GM21786 (cell line): ENCODE data around the gene CFAP20DC.
"Not testable (repeated sequence)": the region's sequence is repeated elsewhere in the genome, so short reads cannot be mapped to it uniquely, and the experiment has no call there.

ENCODE experiments used
- ATAC-seq: cut with Tn5 transposase; IDR thresholded peaks from one replicate; pipeline ENCODE4 v1.9.1; 2021; ENCODE audit not compliant: unreplicated experiment

The CFAP20DC gene

DNA sequence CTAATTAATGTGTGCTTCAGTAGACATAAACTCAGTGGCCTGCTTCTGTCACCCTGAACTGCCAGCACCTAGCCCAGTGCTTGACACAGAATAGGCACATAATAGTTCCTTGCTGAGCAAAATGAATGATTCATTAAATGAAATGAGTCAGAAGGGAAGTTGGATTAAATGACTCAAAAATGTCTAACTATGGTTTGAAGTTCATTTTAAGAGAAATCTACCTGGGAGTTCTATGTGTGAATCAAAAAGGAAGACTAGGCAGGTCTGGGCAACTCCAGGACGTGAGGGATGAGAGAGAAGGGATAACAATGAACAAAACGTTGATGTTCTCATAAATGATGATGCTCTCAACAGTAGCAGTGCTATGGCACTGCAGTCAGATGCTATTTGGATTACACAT is 175.0 kb downstream of the CFAP20DC start:
- ATAC-seq = peak; percentile 80

DNA sequence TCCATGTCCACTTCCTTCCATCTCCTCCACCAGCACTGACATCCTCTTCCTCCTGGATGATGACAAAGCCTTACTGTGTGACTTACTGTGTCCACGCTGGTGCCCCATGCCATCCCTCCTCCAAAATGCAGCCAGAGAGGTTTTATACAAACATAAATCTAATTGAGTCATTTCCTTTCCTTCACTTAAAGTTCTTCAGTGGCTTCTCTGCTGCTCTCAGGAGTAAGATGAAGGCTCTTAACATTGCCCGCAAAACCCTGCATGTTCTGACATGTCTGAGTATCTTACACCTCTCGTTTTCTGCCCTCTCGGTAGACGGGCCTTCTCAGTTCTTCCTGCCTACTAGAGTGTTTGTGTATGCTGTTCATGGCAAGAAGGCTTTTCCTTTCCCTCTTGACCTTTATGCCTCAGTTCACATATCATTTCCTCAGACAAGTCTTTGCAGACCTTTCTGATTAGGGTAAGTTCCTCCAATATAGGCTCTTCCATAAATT is 175.5 kb downstream of the CFAP20DC start:
- ATAC-seq = peak; percentile 57

DNA sequence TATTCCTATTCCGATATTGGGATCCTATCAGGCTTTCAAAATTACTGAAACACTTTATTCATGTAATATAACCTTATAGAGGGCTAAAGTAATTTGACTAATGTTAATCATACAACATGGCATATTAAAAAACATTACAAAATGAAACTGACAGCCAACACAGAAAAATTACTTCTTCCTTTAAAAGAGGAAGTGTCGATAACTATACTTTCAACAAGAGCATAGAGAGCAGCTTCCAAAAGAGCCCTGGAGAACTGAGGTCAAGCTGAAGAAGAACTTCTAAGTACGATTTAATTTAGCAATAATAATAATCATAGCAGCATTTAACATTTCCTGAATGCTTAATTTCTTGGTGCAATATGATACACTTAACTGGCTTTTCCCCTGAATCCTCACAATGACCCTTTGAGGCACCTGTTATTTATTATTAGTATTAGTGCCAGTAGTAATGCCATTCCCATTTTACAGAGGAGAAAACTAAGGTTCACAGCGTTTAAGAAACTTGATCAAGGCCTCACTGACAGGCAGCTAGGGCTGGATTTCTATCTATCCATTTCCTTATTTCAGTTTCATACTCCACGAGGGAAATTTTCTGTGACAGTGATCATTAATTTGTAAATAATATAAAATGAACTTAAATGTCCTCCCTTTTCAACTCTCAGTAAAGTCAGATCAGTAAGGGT is 181.6 kb downstream of the CFAP20DC start:
- peak; percentile 55 for ATAC-seq

DNA sequence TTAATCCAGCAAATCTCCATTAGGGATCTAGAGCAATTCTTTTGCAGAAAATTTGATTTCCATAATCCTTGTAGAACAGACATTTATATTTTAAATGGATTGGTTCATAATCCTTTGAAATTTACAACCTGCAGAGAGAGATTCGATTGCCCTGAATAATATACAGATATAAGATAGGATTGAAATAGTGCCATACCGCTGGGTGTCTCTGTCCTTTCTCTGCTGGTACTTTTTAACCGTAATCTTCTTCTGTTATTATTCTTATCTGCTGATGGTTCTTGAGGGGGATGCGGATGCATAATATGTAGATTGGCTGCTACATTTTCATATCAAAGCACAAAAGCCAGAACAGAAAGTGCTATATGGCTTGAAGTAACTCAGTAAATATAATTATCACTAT is 182.2 kb downstream of the CFAP20DC start:
- no peak for ATAC-seq

DNA sequence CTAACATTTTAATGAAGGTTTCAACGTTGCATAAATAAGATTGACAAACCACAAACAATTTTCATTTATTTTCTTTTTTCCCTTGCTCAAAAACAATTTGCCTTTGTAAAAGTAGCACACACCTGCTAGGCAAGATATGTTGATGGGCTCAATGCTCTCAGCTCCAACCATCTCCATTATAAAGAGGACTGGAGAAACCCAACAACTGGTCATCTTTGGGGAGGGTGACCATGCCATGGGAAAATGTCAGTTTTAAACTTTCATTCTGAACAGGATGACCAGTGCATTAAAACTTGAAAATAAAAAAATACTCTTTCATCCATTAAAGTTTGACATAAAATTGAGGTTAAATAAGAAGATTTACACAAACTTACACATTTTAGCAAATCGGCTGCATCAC is 183.7 kb downstream of the CFAP20DC start:
- no peak for ATAC-seq

DNA sequence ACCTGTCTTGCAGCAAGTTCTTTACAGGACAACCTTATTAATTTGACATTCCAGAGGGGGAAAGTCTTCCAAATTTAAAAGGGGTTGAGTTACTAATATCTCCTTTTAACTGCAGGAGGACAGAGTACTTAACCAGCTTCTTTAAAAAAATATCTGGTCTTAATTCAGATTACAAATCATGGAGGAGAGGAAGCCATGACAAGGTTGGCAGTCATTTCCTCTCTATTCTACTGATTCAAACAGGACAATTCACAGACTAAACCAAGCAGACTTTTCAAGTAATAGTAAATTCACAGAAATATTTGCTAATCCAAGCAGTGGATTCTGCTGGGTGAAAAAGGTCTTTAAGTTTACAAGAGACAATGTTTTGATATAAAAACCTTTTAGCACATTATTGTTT is 185.3 kb downstream of the CFAP20DC start:
- no peak for ATAC-seq

DNA sequence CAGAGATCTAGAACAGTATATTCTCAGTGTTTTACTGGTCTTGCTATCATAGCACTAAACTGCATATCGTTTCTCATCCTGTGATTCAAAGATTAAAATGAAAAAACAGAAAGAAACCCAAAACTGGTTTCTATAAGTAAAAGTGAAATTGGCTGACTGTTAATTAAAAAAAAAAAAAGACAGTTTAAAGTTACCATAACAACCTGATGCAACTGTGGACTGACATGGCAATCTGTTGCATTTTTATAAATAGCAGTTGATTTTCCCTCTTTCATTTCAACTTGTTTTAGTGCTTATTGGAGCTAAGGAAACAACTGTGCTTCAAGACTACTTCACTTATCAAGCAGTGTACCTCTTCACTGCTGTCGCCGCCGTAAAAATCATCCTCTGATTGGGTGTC is 186.6 kb downstream of the CFAP20DC start:
- ATAC-seq = no peak

DNA sequence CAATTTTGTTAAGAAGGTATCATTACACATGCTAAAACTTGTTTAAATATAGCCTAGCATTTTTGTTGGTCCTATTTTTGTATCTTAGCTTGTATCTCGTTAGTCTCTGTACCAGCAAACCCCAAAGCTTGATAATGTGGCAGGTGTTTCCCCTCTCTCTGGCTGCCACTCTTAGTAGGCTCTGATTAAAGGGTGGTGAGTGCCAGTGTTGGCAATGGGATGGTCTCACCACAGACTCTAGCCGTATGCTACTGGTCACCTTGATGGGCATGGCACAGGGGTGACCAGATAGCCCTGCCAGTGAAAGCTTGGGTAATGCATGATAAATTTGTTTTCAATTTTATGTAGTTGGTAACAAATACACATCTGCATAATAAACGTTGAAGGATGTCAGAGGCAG is 188.3 kb downstream of the CFAP20DC start:
- no peak for ATAC-seq

DNA sequence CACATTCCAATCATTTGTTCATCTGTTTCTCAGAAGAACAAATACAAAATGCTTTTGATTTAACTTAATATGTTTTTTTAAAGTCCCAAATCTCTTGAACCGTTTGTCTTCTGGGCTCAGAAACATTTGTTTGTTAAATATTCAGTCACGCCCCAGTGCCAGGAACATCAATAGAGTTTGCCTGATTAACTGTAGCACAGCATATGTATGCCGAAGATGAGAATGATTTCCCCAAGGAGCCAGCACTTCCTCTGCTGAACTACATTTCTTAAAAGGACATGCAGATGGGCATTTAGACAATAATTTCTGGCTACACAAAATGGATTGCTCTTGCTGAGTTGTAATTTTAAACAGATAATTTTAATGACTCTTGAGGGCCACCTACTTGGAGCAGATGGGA is 191.7 kb downstream of the CFAP20DC start:
- ATAC-seq = no peak

DNA sequence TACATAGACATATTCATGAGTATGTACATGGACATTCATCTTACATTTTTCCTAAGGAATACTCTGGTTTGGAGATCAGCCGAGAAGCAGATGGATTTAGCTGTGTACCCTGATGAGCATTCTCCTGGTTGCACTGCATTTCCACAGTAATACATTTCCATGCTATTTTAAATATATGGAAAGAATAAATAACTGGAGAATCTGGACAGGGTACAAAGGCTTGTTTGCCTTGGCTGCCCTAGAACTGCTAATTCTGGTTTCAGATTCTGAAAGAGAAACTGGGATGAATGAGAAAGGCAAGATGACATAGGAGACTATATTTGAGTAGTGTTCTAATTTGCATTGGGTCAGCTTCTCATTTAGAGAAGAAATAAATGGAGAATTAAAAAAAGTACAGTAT is 192.4 kb downstream of the CFAP20DC start:
- ATAC-seq = no peak

DNA sequence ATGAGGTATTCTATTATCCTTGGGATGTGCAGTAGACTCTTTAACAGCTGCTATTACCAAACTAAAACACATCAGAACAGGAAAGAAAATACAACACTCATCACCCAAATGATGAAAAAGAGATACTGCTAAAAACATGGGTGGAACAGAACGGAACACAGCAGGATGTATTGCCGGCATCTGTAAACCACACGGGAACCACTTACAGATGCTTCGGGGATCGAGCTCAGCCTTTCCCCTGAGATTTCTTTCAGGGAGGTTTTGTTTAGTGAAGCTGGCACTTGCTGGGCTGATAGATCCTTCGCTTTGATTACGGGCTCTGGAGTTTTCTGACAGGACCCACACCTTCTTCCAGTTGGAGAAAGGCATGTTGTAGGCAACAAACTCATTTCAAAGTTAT is 201.0 kb downstream of the CFAP20DC start:
- no peak for ATAC-seq

DNA sequence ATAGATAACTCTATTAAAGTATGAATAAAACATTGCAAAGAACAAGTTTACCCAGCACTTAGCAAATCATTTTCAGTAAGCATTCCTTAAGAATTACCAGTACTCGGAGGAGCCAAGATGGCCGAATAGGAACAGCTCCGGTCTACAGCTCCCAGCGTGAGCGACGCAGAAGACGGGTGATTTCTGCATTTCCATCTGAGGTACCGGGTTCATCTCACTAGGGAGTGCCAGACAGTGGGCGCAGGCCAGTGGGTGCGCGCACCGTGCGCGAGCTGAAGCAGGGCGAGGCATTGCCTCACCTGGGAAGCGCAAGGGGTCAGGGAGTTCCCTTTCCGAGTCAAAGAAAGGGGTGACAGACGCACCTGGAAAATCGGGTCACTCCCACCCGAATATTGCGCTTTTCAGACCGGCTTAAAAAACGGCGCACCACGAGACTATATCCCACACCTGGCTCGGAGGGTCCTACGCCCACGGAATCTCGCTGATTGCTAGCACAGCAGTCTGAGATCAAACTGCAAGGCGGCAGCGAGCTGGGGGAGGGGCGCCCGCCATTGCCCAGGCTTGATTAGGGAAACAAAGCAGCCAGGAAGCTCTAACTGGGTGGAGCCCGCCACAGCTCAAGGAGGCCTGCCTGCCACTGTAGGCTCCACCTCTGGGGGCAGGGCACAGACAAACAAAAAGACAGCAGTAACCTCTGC is 207.6 kb downstream of the CFAP20DC start:
- not testable (repeated sequence) for ATAC-seq

DNA sequence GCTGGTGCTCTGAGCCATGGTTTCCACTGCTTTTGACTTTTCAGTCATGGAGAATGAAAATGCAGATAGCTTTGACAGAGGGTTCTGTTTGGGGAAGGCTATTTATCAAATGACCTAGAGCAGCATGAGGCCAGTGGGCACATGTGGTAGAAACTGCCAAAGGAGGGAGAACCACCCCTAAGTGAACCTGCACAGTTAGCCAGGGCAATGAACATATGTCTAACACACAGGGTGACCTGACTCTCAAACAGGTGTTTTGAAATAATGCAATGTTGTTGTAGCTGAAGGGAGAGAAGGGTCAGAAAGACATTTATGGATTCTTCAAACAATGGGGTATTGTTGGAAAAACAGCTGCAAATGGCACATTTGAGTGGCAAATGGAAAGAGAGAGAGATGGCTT is 208.9 kb downstream of the CFAP20DC start:
- ATAC-seq = no peak

DNA sequence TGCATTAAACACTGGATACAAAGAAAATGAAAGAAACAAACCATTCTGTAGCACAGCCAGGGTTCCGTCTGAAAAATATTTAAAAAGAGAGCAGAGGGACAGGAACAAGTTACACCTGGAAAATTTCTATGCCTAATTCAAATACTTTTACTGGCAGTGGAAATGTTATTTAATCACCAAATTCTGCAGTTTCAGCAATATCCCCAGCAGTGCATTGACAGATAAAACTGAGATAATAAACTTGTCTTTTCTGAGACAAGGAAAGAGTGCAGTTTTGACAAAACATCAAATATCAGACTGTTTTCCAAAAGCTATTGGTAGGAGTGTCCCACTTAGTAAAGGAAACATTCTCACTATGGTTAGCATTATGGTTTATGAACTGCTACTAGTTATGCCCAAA is 209.9 kb downstream of the CFAP20DC start:
- no peak for ATAC-seq

DNA sequence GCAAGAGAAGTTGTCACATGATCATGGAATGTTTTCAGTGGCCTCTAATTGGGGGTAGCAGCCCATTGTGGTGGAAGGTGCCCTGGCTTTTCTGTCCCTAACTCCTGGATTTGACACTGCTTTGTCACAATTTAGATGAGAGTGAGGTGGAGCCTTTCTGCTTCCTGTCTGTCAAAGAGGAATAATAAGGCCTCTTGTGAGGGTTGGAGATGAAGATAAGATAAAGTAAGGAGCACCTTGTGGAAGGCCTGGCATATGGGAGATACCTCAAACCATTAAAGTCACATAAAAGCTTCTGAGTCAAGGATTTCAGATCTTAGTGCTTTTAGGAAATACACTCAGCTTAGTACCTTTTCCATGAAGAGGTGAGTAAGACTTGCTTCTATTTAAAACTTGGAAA is 210.6 kb downstream of the CFAP20DC start:
- ATAC-seq = no peak

DNA sequence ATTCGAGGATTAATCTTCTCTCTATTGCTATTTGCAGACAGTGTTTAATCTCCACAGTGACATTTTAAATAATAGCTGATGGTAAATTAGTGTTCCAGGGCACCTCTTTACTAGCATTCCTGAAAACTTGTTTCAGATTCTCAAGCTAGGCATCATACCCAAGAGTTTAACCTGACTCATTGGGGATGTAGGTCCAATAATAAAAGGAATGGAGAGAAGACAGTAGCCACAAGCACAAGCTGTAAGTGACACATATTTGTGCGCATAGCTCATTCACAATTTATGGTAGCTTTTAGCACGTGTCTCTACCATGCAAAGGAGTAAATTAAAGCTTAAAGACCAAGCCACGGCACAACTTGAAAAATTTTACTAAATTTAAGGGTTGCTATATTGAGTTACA is 212.0 kb downstream of the CFAP20DC start:
- ATAC-seq = no peak

DNA sequence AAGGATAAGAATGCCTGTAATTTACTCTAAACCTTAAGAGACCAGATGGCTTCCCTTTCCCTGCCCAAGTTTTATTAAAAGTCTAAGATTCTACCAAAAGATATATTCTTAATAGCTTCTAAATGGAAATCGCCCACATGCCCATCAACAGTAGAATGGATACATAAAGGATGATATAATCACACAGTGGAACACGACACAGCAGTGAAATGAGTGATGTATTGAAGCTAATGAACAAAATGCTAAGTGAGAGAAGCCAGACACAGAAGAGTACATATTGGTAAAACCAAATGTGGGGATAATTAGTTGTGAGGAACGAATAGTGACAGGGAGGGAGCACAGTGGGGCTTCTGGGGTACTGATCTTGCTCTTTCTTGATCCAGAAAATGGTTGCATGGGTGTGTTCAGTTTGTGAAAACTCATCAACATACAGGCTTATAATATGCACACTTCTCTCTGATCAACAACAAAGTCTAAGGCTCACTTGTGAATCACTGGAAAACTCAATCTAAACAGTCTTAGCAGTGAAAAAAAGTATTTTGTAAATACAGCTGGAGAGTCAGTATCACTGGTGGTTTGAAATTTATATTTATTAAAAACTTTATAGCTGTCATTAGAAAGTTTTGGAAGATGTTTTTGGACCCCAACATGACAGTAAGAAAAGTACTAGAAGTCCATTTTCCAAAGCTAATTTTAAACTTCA is 212.5 kb downstream of the CFAP20DC start:
- no peak for ATAC-seq

DNA sequence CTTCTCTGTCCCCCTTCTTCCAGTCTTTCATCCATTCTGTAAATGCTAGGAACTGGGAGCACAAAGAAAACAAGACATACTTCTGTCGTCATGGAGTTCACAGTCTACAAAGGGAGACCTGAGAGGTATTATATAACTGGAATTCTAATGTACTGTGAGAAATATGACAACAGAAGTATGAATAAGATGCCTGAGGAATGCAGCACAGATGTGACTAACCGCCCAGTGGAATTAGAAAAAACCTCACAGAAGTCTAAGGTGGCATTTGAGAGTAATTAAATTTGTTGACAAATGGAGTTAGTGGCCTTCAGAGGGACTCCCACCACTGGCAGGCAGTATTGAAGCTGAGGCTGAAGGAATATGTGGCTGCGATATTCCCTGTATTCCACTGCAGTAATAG is 214.7 kb downstream of the CFAP20DC start:
- no peak for ATAC-seq

DNA sequence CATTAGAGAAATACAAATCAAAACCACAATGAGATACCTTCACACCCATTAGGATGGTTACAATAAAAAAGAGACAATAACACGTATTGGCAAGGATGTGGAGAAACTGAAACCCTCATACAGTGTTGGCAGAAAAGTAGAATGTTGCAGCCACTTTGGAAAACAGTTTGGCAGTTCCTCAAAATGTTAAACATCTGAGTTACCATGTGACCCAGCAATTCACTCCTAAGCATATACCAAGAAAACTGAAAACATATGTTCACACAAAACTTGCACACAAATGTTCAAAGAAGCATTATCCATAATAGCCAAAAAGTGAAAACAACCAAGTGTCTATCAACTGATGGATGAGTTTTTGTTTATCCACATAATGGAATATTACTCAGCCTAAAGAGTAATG is 216.3 kb downstream of the CFAP20DC start:
- no peak for ATAC-seq

DNA sequence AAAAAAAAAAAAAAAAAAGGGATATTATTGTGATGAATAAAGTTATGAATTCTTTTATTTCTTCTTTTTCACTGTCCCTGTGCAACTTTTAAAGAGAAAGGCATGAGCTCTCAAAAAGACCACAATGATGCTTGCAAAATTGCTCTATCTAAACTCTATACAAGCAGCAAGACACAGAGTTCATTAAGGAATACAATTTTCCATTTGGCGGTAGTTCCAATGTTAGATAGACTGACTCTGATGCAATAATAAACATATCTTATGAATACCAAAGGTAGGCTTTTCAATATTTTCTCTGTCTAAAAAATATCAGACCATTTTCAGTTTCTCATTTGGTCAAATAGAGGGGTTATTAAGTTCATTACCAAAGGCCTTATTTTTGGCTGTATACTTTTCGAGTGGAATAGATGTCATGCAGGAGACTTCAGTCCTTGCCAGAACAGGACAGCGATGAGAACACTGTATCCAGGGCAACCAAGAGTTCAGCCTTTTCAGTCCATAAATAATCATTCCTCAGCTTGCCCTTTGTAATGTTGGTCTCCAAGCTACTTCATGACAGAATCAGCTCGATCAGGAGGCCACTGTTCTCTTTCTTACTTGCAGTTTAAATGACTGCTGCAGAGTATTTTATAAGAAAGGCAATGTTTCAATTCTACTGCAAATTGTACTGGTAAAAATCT is 220.4 kb downstream of the CFAP20DC start:
- ATAC-seq = no peak

DNA sequence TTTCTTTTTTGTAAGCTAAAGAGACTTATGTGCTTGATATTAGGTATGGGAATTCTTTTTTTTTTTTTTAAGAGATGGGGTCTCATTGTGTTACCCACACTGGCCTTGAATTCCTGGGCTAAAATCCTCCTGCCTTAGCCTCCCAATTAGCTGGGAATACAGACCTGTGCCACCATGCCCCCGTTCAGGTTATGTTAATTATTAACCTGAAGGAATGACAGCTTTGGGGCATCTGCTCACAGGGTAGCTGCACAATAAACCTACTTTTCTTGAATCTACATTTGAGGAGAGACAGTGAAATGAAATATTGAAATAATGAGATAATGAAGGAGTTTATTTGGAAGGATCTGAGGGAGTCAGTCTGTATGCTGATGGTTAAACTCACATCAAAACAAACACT is 225.0 kb downstream of the CFAP20DC start:
- no peak for ATAC-seq

DNA sequence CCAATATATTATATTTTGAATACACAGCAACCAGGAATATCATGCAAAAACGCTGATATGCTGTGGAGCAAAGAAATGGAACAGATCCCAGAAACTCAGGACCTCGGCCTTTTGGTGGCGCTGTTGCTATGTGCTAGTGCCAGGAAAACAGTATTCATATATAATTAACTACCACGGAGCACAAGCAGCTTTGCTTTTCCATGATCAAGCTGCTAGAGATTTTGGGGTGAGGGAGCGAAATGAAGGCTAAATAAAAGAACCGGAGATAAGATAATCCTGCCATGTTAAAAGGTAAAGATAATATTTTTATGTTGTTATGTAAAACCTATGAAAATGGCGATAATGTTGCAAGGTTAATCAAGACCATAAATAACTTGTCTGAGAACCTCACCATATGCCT is 225.5 kb downstream of the CFAP20DC start:
- ATAC-seq = no peak
